Fibroblast of pulmonary artery (primary cell): ENCODE data around the gene RANBP6.
A peak's percentile ranks its signal among the peaks of the same experiment; 100 is the strongest.

ENCODE experiments used
- DNase-seq: peaks from one replicate; pipeline ENCODE4 v3.0.0-alpha.2; 2010; ENCODE audit warnings: low read depth
- H3K4me3 ChIP-seq: replicated peaks from 2 replicates; pipeline ENCODE4 v1.5.1; 2011; ENCODE audit warnings: low read depth, mild to moderate bottlenecking, control low read depth, low read length, moderate library complexity
- TF ChIP-seq, protein P1 (sequence below): IDR thresholded peaks from 2 replicates; pipeline ENCODE4 v1.5.1; 2011; ENCODE audit warnings: mild to moderate bottlenecking, control low read depth, low read length, inconsistent platforms; ENCODE audit errors: missing control alignments

RANBP6 gene

DNA sequence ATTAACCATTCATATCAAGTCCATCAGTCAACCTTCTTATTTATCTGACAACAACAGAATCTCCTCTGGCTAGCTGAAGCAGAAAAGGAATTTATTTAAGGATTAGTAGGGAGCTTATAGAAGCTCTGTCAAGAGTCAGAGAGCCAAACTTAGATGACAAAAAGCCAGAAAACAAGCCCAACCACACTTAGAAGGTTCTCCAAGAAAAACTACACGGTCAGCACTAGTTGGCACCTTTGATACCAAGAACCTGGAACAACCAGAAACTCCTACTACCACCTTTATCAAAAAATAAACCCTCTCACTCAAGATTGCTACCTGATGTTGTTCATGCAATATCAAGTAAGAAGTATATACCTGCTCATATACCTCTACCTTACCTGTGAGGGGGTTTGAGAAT lies 36.9 kb downstream of the RANBP6 start:
- no peak for DNase-seq
- TF ChIP-seq, protein P1, sequence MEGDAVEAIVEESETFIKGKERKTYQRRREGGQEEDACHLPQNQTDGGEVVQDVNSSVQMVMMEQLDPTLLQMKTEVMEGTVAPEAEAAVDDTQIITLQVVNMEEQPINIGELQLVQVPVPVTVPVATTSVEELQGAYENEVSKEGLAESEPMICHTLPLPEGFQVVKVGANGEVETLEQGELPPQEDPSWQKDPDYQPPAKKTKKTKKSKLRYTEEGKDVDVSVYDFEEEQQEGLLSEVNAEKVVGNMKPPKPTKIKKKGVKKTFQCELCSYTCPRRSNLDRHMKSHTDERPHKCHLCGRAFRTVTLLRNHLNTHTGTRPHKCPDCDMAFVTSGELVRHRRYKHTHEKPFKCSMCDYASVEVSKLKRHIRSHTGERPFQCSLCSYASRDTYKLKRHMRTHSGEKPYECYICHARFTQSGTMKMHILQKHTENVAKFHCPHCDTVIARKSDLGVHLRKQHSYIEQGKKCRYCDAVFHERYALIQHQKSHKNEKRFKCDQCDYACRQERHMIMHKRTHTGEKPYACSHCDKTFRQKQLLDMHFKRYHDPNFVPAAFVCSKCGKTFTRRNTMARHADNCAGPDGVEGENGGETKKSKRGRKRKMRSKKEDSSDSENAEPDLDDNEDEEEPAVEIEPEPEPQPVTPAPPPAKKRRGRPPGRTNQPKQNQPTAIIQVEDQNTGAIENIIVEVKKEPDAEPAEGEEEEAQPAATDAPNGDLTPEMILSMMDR: no peak
- H3K4me3 ChIP-seq: no peak overlapping the region

DNA sequence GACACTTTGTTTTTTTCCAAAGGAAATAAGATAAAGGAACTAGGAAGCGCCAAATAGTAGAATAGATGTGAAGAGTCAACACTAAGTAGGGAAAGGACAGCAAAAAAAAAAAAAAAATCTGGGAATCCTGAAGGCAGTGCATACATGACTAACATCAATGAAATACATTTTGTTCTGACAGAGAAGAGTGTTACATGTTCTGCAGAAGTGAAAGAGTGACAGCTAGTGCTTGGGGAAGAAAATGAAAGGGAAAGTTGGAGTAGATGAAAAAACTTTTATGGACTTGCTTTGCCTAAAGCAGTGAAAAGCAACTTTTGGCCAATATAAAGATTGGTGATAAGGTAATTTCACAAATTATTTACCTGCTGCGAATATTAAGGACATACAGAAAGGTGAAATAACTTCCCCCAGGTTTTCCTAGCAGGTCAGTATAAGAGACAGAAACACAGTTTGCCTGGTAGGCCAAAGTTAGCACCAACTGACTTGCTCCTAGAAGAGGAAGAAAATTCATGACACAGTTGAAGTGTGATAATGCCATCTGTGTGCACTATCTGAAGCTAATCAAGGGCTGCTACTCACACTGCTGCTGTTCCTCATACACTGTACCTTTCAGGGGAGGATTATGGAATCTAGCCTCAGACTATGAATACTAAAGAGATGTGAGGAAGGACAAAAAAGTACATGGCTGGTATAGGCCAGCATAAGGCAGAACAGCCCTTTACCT lies 38.6 kb downstream of the RANBP6 start:
- no peak overlapping the region for H3K4me3 ChIP-seq
- TF ChIP-seq, protein P1: no peak
- DNase-seq: no peak

DNA sequence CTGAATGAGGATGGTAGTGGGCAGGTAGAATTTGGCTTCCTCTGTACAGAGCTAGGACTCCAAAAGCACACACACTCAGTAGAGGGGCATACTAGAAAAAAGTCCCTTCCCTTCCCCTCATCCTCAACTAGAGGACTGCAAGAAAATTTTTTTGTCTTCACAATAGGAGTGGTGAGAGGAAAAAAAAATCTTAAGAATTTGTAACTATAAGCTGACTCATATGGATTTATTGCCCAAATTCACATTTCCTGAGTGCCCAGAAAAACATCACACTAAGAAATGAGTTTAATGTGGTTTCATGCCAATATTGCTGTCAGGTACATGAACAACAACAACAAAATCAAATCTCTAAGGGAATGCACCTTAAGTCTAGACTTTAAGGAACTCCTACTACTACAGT lies 43.7 kb downstream of the RANBP6 start:
- peak; percentile 53 for DNase-seq
- TF ChIP-seq, protein P1: no peak

More for the DNA sequence above, 43.7 kb downstream of the RANBP6 start:
- no peak overlapping the region for H3K4me3 ChIP-seq
